Fibroblast of the aortic adventitia (primary cell): ENCODE measurements around the gene SH2D5. TPM values are rescaled to one million over a fixed set of nuclear protein-coding genes. Genes with fewer than 3 reads are reported as not detected.
"Not testable (repeated sequence)": the region's sequence is repeated elsewhere in the genome, so short reads cannot be mapped to it uniquely, and the experiment has no call there.

ENCODE experiments used
- DNase-seq: peaks from one replicate; pipeline ENCODE4 v3.0.0-alpha.2; 2010; ENCODE audit warnings: low read depth
- H3K4me3 ChIP-seq: 2 replicates; pipeline ENCODE4 v1.5.1; 2011; ENCODE audit warnings: low read depth, mild to moderate bottlenecking, control low read depth, low read length, moderate library complexity
- CTCF ChIP-seq: IDR thresholded peaks from 2 replicates; pipeline ENCODE4 v1.5.1; 2011; ENCODE audit warnings: mild to moderate bottlenecking, low read length, control low read depth, inconsistent platforms; ENCODE audit not compliant: insufficient read depth
- total RNA-seq: library from RNA; depleted of rRNA; stranded (reverse); fragments of >200 nt; gene quantifications from 2 replicates; pipeline ENCODE4 v1.2.3, GENCODE V29; 2012; ENCODE audit warnings: low replicate concordance

SH2D5 gene
- total RNA-seq, 1 donor = 3.2 TPM

GRCh38 chr1:20680269-20680668 is 52.2 kb downstream of the SH2D5 start:
- H3K4me3 ChIP-seq = no peak overlapping the region
- DNase-seq = no peak
- no peak for TF ChIP-seq CTCF

DNA sequence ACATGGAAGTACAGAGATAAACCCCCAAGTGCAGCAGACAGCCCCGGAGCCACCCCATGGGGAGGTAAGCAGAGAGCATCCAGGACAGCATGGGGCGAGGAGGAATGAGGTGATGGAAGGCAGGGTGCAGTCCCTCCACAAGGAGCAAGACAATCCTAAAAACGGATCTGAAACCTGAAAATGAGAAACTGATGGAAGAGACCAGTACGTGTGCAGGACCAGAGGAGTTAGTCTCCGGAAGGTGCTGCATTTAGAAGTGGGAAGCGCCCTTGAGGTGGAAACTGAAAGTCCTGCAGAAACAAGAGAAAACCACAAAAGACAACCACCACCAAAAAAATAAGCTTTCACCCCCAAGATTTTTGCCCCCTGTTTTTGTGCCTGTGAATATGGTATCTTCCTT is 53.9 kb downstream of the SH2D5 start:
- H3K4me3 ChIP-seq = no peak overlapping the region
- no peak for DNase-seq
- no peak for TF ChIP-seq CTCF

DNA sequence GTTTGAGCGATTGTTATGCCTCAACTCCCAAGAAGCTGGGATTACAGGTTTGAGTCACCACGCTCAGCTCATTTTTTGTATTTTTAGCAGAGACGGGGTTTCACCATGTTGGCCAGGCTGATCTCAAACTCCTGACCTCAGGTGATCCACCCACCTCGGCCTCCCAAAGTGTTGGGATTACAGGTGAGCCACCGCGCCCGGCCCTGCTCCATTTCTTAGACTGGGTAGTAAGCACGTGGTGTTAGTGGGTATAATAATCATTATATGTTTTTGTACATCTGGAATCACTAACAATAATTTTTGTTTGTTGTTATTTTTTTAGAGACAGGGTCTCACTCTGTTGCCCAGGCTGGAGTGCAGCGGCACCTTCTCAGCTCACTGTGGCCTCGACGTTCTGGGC is 58.9 kb downstream of the SH2D5 start:
- not testable (repeated sequence) for H3K4me3 ChIP-seq, DNase-seq

- TF ChIP-seq CTCF = no peak
Observed at GRCh38 chr1:20672265-20672632, 60.3 kb downstream of the SH2D5 start.

DNA sequence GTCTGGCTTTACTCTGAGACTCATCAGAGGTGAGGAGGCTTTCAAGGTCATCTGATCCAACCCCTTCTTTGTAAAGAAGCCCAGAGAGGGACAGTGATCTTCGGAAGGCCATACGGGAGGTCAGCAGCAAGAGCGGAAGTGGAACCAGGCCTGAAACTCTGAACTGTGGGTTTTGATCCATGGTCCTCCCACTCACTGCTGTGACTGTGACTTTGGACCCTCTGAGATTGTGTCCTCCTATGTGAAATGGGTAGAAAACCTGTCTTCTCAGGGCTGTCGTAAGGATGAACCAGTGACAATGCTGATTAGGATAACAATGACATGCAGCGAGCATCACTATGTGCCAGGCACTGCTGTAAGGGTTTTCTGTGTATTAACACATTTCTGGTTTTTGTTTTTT is 61.6 kb downstream of the SH2D5 start:
- DNase-seq = no peak
- TF ChIP-seq CTCF = no peak
- H3K4me3 ChIP-seq = no peak overlapping the region

More at GRCh38 chr1:20672265-20672632, 60.3 kb downstream of the SH2D5 start:
- H3K4me3 ChIP-seq = no peak overlapping the region
- DNase-seq = no peak

Other genes with a start within 250 kb of the SH2D5 start
- 5.2 and 28.5 TPM in 2 replicates for gene CAMK2N1, start 246.5 kb downstream of the SH2D5 start, total RNA-seq
- 23.7 and 24.4 TPM in 2 replicates for gene MUL1, start 224.6 kb downstream of the SH2D5 start, total RNA-seq
- gene FAM43B, start 180.1 kb downstream of the SH2D5 start, total RNA-seq = 0.90 TPM in 1 of 2 replicates, not detected in the other
- 0.27 TPM in 1 of 2 replicates, not detected in the other for gene CDA, start 143.6 kb downstream of the SH2D5 start, total RNA-seq
- gene PINK1, start 99.2 kb downstream of the SH2D5 start, total RNA-seq = 38.1 and 43.0 TPM in 2 replicates
- 54.0 and 183 TPM in 2 replicates for gene DDOST, start 71.3 kb downstream of the SH2D5 start, total RNA-seq
- gene KIF17, start 14.7 kb downstream of the SH2D5 start, total RNA-seq = 0.27 and 3.0 TPM in 2 replicates
- gene HP1BP3, start 54.6 kb upstream of the SH2D5 start, total RNA-seq = 215 and 395 TPM in 2 replicates